NCI-H1048 (cell line): ENCODE data around the gene FASN.

Source experiments
- DNase-seq: peaks from one replicate; lab custom pipeline; 2025; lab: John Stamatoyannopoulos, UW

FASN gene

DNA sequence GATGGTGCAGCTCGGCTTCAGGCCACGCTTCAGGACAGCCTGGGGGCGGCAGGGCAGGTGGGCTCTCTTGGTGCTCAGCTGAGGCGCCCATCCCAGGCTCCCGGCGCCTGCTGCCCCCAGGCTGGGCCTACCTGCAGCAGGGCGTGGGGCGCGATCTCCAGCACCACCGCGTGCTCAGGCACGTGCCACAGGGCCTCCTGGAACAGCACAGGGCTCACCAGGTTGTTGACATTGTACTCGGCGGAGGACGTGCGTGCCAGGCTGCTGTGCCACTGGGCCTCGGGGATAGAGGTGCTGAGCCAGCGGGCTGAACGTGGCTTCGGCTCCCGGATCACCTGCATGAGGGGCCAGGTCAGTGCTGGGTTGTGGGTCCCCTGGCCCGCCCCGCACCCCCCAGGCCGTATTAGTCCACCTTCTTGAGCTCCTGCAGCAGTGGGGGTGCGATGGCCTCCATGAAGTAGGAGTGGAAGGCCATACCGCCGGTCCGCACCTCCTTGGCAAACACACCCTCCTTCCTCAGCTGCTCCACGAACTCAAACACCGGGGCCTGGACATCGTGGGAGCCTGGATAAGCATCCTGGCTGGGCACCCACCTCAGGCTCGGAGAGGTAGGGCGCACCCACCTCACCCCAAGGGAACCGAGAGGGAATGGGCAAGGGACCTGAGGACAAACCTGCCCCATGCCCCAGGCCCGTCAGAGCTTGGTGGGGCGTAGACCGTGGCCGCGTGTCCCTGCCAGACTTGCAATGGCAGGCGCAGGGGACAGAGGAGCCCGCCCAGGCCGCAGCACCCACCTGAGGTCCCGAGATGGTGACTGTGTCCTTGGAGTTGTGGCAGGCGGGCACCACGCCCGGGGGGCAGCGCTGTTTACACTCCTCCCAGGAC, 9.0 kb downstream of the FASN start:
- no peak for DNase-seq

DNA sequence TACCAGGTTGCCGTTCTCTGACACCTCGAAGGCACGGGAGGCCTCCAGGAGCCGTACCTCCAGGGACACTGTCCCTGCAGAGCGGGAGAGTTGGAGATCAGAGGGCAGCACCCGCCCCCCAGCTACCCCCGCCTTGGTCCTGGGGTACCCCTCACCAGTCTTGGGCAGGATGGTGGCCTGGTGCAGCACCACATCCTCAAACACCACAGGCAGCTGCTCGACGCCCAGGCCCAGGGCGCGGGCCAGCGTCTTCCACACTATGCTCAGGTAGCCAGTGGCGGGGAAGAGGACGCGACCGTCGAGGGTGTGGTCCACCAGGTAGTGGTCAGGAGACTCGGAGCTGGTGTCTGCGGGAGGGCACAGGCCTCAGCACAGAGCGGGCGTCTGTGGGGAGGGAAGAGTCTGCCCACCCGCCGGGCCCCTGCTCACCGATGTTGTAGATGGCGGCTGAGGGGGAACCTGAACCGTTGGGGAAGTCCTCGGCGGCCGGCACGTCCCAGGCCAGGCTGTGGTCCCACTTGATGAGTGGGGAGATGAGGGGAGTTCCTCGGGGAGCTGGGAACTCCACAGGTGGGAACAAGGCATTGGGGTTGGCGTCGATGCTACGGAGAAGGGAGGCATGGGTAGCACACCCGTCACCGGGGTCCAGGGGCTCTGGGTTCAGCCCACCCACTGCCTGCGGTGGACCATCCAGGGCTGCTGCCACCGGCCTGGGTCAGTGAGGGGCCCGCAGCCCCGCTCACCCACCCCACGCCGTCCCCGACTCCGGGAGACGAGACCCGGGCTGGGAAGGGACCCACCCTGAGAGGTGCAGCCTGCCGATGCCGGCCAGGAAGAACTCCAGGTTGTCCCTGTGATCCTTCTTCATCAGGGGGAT, 9.8 kb downstream of the FASN start:
- DNase-seq = no peak

DNA sequence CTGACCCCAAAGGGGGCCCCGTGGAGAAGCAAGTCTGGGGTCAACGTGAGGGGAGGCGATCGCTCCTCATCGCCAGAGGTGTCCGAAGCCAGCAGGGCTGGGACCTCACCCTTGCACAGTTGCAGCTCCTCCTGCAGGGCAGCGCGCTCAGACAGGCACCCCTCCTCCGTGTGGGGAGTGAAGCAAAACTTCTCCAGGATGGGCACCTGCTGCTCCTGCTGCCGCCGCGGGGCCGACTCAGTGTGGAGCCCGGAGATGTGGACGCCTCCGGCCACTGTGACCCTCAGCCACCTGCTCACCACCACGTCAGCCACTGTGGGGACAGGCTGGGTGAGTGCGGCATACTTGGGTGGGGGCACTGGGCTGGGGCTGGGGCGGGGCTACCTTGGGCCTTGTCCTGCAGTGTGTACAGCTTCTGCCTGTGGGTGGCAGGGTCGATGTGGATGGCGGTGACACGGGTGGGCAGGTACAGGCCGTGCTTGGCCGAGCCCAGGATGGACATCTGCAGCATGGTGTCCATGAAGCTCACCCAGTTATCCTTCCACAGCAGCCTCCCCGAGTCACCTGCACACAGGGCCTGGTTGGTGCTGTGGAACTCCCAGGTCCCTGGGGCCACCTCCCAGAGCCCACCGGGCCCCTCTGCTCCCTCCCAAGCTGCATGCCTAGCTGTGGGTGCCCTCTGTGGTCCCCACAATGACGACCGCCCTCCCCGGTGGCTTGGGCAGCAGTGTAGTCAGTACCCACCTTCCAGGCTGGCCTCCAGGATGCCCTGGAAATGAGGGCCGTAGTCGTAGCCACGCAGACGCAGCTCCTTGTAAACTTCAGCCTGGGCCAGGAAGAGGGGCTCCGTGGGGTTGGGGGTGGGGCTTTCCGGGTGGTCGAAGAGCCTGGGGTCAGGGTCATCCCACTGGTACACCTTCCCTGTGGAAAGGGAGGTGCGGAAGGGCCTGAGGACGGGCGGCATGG, 10.8 kb downstream of the FASN start:
- no peak for DNase-seq

- no peak for DNase-seq
Measured at GRCh38 chr17:82085931-82086764, 11.9 kb downstream of the FASN start.

DNA sequence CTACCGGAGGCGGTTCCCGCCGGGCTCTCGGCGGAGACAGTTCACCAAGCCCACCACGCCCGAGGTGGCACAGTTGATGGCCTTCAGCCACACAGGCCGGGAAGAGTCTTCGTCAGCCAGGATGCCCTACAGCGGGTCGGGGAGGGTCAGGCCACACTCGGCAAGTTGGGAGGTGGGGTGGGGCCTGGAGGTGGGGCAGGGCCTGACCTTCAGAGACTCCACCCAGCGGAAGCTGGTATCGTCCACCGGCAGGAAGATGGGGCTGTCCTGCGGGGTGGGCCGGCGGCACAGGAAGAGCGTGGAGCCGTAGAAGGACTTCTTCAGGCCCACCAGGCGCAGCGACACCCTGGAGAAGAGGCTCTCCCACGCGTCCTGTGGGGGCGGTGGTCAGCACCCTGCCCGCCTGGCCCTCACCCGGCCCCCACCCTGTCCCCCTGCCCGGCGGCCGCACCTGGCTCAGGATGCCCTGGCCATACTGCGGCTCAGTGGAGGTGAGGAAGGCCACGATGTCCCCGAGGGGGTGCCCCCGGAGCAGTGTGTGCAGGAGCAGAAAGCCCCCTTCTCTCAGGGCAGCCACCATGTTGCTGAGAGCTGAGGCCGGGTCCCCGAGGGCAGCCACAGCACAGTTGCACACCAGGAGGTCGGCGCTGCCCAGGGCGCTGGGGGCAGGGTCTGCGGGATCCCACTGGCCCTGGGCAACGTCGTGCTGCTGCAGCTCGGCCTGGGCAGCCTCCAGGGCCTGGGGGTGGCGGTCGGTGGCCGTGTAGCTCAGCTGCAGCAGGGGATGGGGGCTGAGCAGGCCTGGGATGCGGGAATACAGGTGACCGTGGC, 12.8 kb downstream of the FASN start:
- no peak for DNase-seq

DNA sequence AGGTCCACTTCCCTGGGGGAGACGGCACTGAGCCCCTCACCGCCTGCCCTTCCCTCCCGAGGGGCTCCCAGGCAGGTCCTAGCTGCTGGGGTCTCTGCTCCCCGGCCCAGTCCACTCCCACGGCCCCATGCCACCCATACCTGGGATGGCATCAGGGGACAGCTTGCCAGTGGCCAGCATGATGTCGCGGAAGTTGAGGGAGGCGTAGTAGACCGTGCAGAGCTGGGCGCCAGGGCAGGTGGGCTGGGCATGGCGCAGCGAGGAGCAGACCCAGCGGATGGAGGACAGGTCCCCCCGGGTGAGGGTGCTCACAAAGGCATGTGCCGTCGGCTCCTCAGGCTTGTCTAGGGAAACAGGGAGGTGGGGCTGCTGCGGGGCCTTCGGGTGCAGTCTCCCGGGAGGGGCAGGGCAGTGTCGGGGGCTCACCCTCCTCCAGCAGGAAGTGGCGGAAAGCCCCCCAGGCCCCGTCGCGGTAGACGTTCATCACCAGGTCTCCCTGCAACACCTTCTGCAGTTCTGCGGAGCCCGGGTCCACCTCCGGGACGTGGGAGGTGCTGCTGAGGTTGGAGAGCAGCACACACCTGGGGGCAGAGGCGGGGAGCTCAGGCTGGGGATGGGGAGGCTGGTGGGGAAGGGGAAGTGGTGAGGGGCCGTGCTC, 13.5 kb downstream of the FASN start:
- DNase-seq = no peak

DNA sequence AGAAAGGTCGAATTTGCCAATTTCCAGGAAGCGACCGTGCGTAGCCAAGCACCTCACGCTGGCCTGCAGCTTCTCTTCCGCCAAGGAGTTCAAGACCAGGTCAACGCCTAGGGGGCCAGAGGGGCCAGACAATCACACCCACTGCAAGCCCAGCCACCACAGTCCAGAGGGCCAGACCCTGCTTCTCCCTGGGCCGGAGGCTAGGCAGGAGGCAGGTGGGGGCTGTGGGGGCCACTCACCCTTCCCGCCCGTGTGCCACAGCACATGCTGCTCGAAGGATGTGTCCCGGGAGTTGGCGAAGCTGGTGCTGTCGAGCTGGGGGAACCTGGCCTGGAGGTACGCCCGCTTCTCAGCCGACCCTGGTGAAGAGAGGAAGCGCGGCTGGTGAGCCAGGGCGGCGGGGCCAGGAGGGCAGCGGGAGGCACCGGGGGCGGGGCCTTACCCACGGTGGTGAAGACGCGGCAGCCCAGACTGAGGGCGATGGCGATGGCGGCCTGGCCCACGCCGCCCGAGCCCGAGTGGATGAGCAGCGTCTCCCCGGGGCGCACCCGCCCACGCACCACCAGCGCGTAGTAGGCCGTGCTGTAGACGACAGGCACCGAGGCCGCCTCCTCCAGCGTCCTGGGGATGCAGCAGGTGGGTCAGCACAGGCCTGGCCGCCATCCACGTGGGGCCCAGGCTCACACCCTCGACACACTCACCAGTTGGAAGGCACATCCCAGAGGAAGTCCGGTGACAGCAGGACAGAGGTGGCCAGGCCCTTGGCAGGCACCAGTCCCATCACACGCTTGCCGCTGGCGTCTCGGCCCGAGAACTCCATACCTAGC, 14.3 kb downstream of the FASN start:
- no peak for DNase-seq

DNA sequence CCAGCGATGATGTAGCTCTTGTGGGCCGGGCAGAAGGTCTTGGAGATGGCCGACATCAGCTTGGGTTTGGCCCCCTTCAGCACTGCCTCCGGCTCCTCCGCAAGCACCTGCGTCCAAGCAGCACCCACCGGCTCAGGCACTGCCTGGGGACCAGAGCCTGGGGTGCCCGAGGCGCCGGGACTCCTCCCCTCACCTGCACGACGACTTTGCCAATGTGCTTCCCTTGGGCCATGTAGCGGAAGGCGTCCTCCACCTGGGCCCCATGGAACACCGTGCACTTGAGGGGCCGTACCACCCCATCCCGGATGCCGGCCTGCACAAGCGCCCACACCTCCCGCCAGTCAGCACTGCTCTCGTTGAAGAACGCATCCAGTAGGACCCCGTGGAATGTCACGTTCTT, 15.0 kb downstream of the FASN start:
- no peak for DNase-seq

- no peak for DNase-seq
Measured at GRCh38 chr17:82082456-82082855, 15.6 kb downstream of the FASN start.

DNA sequence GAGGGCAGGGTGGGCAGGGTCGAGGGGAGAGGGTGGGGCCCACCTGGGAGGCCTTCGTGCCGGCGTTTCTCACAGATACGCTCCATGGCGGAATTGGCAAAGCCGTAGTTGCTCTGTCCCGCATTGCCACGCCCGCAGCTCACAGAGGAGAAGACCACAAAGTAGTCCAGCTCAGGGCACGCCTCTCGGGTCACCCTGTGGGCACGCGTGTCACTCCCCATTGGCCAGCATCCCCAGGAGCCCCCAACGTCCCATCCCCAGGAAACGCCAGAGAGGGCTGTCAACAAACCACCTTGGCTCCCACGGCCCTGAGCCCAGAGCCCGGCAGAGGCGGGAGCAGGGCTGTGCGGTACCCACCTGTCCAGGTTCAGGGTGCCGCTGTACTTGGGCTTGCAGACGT, 16.1 kb downstream of the FASN start:
- no peak for DNase-seq

- no peak for DNase-seq
Measured at GRCh38 chr17:82081546-82081945, 16.5 kb downstream of the FASN start.

- no peak for DNase-seq
Measured at GRCh38 chr17:82080789-82081464, 17.1 kb downstream of the FASN start.

GRCh38 chr17:82080048-82080788, 17.8 kb downstream of the FASN start:
- no peak for DNase-seq

- no peak for DNase-seq
Measured at GRCh38 chr17:82079001-82079677, 18.9 kb downstream of the FASN start.

GRCh38 chr17:82078433-82078832, 19.6 kb downstream of the FASN start:
- DNase-seq = no peak

DNA sequence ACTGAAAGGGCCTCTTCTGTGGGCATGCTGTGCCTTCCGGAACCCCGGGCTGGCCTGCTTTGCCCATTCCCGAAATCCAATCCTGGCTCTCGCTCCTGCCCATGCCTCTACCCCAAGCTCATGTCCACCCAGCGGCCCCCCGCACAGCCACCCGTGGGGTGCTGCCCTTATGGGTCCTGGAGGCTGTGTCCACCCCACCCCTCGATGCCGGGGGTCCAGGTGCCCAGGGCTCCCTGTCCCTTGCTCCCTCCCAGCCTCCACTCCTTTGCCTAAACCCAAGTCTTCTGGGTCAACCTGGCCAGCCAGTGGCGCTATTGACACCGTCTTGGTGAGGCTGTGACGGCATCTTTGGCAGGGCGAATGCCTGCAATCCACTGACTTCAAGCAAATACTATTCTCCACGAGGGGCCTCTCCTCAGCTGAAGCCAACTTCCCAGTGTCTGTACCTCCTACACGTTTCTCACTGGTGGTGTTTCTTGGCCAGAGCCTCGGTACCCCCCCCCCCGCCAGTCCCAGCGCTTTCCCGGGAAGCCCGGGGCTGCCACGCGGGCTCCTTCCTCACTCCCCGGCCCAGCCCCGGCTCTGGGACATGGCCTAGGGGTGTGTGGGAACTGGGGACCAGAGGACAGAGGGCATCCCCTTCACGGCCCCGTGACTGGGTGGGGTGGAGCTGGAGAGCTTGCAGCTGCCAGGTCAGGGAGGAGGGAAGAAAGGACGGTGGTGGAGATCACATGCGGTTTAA, 20.2 kb downstream of the FASN start:
- no peak for DNase-seq
